ENCODE measurements around the gene ERMARD. TPM values are rescaled to one million over a fixed set of nuclear protein-coding genes. Genes with fewer than 3 reads are reported as not detected.

Gene ERMARD
- 32.4 and 33.1 TPM in 2 replicates for total RNA-seq

DNA sequence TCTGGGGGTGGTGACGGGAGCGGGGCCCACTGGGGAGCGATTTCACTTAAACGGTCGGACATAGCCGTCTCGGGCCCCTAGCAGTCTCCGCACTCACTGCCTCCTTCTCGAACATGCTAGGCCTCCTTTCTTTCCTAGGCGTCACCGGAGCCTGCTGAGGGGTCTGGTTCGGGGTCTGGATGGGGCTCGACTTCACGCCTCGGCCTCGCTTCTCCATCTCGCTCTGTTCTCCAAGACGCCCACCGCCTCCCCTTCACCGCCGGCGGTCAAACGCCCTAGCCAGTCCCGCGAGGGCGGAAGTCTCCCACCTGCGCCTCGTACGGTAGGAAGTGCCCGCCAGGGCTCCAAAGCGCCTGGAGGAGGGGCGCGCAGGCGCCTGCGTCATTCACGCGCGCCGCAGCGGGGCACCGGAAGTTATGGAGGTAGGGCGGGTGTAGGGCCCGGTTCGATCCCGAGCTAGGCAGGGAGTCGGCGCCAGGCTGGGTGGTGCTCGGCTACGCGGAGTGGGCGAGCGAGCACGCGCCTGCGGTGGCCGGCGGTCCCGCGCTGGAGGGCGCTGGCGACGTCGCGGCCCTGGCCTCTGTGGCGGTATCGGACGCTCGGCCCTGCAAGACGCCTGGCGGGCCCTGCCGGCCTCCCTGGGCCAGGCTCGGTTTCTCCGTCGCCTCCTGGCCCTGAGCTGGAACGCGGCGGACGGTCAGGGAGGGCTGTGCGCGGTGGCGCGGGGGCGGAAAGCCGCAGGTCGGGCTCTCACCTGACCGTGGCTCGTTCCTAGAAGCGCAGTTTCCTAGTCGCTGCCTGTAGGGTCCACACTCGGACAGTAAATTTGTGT lies at the start of gene ERMARD, which contains the start of gene DYNLT2:
Gene ERMARD, plus strand, starts transcription at position 381 of the 832 bp plus-strand sequence. Its CDS starts 36 bp downstream, at position 417.
Gene DYNLT2, minus strand, starts transcription at position 331 of the 832 bp plus-strand sequence. Its CDS starts 114 bp downstream, at position 217.
- intact Hi-C loops (cut with micrococcal nuclease), result loop anchor here (1.0 to 2.0 kb wide), 6 partner anchors 28 to 833 kb away; partner anchors contain the start of genes C6orf120, PDCD2, TBP and WDR27

DNA sequence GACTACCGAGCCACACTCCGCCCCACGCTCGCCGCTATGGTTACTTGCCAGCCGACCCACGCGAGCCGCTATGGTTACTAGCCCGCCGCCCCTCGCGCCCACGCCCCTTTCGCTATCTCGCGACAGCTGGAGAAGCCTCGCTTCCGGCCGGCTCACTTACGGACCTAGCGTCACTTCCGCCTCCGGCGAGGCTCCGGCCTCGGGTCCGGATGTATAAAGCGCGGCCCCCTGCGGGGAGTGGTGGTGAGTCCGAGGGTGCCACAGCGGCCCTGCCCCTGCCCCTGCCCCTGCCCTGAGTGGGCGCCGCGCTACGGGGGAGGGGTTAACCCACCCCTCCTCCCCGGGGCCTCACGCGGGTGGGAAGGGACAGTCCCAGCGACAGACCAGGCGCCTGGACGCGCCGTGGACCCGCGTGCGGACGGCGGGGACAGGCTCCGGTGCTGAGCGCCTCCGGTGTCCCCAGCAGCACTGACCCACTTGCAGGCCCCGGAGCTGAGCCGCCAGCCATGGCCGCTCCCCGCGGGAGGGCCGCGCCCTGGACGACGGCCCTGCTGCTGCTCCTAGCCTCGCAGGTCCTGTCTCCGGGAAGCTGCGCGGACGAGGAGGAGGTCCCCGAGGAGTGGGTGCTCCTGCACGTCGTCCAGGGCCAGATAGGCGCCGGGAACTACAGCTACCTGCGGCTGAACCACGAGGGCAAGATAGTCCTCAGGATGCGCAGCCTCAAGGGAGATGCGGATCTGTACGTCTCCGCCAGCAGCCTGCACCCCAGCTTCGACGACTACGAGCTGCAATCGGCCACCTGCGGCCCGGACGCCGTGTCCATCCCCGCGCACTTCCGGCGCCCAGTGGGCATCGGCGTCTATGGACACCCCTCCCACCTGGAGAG lies 49.2 kb upstream of the ERMARD start, which contains the start of the genes C6orf120 and WDR27:
Gene C6orf120, plus strand, starts transcription at position 173 of the 886 bp plus-strand sequence. Its CDS starts 334 bp downstream, at position 507.
Gene WDR27, minus strand, starts transcription at position 76 of the 886 bp plus-strand sequence. CDS start 13,024 bp downstream, outside the sequence.
- intact Hi-C loops (cut with micrococcal nuclease), result loop anchor here (1.0 to 10.0 kb wide), 9 partner anchors 21 to 851 kb away; partner anchors contain the start of genes DYNLT2, ERMARD, FAM120B and PSMB1

- intact Hi-C loops (cut with micrococcal nuclease), result loop anchor here (1.0 to 10.0 kb wide), 8 partner anchors 20 to 850 kb away; partner anchors contain the start of genes DYNLT2, ERMARD, FAM120B and PSMB1
These were observed 48.6 kb upstream of the ERMARD start for GRCh38 chr6:169702840-169703246.

- intact Hi-C loops (cut with micrococcal nuclease), result loop anchor here (10.0 kb wide), 1 partner anchor 123 kb away; no protein-coding TSS in a partner anchor
These were observed 43.6 kb upstream of the ERMARD start for GRCh38 chr6:169707772-169708171.

DNA sequence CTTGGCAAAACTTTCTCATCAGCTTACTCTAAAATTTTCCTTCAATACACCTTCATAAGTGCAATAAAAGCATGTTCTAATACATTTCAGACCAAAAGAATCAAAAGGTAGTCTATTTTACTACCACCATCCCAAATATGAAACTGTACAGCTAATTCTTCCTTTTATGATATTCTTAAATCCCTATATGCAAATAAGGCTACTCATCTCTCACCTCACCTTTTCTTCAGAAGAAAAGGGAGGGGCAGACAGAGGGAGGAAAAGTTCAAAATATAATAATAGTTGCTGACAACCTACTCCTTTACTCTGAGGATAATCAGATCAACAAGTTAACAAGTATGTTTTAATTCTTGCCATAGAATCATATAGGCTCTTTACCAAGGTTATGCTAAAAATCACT lies 42.1 kb upstream of the ERMARD start:
- intact Hi-C loops (cut with micrococcal nuclease), result loop anchor here (10.0 kb wide), 1 partner anchor 124 kb away; no protein-coding TSS in a partner anchor

- intact Hi-C loops (cut with micrococcal nuclease), result no loop called here
These were observed 41.4 kb upstream of the ERMARD start for GRCh38 chr6:169710009-169710408.

DNA sequence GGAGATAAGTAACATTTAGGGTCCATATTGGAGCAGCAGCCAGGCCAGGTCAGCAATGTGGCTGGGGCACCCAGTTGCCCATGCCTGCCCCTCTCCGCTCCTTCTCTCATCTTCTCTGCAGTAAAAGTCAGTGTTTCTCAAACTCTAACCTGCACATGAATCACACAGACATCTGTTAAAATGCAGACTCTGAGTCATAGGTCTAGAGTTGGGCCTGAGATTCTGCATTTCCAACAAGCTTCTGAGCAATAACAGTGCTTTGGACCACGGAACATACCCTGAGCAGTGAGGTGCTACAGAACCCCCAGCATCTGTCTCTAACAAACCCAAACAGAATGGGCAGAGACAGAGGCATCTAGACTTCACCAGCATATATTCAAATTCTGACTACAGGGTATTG lies 37.2 kb upstream of the ERMARD start:
- intact Hi-C loops (cut with micrococcal nuclease), result no loop called here

- intact Hi-C loops (cut with micrococcal nuclease), result no loop called here
These were observed 36.8 kb upstream of the ERMARD start for GRCh38 chr6:169714595-169714994.

- intact Hi-C loops (cut with micrococcal nuclease), result no loop called here
These were observed 32.3 kb upstream of the ERMARD start for GRCh38 chr6:169719117-169719516.

DNA sequence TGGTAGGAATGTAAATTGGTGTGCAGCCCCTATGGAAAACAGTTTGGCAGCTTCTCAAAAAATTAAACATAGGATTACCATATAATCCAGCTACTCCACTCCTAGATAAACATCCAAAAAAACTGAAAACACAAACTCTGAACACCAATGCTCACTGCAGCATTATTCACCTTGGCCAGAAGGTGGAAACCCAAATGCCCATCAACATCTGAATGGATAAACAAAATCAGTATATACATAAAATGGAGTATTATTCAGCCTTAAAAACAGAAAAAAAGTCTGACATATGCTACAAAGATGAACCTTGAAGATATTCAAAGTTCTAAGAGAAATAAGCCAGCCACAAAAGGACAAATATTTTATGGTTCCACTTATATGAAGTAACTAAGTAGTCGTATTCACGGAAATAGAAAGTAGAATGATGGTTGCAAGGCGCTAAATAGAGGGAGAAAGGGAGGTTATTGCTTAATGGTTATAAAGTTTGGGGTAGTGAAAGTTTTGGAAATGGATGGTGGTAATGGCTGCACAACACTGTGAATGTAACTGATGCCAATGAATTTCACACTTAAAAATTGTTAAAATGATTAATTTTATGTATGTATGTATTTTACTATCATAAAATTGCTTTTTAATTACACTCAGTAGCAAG lies 31.1 kb upstream of the ERMARD start:
- intact Hi-C loops (cut with micrococcal nuclease), result loop anchor here (5.0 kb wide), 1 partner anchor 188 kb away; no protein-coding TSS in a partner anchor

DNA sequence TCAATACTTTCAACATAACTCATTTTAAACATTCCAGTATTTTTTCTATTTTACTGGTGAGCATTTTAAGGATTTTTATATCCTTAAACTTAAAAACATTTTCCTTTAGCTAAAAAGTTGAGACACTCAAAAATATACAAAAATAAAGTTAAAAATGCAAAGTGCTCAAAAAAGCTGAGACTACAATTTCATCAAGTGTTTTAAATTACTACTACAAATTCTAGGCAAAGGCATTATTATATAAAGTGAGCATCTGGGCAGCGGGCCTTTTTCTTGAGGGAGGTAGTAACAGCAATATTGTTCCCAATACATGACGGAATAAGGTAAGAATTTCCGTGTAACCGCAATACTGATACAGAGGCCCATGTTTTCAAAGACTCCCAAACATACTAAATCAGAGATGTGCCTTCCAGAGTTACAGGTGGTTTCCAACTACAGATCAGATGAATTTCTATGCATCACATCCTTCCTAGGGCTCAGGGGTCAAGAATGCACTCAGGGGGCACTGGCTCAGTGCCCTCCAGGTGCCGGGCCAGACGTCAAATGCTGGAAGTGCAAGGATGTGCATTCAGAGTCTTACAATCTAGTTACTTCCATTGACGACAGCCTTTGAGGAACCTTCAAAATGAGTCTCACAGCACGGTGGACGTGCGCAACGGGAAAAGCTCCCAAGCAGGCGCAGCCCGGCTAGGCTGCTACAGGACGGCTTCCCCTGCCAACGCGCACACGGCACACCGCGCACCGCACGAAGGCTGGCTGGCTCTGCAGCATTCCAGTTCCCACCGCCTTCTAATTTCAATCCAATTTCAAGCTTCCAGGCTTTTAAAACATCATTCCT lies 28.8 kb upstream of the ERMARD start:
- intact Hi-C loops (cut with micrococcal nuclease), result loop anchor here (1.0 to 5.0 kb wide), 4 partner anchors 20 to 190 kb away; partner anchors contain the start of genes C6orf120, DYNLT2, ERMARD and WDR27

- intact Hi-C loops (cut with micrococcal nuclease), result loop anchor here (1.0 to 5.0 kb wide), 4 partner anchors 21 to 191 kb away; partner anchors contain the start of genes C6orf120, DYNLT2, ERMARD and WDR27
These were observed 28.1 kb upstream of the ERMARD start for GRCh38 chr6:169723200-169723909.

DNA sequence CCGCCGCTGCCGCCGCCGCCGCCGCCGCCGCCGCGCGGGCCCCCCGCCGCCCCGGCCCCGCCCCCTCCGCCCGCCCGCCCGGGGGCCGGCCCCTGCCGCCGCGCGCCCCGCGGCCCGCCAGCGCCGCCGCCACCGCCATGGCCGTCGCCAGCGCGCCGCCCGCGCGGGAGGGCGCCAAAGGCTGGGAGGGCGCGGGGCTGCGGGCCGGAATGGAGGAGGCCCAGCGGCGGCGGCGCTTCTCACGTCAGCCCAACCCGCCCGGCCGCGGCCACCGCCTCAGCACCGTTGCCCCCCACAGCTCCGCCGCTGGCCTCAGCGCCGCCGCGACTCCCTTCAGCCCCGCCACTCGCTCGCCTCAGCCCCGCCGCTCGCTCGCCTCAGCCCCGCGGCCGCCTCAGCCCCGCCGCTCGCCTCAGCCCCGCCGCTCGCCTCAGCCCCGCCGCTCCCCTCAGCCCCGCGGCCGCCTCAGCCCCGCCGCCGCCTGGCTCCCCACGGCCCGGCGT lies 27.4 kb upstream of the ERMARD start:
- intact Hi-C loops (cut with micrococcal nuclease), result loop anchor here (1.0 to 5.0 kb wide), 5 partner anchors 22 to 830 kb away; partner anchors contain the start of genes C6orf120, DYNLT2, ERMARD and TBP

- intact Hi-C loops (cut with micrococcal nuclease), result loop anchor here (1.0 to 5.0 kb wide), 2 partner anchors 192 to 830 kb away; partner anchors contain the start of gene TBP
These were observed 26.8 kb upstream of the ERMARD start, which contains the start of gene PHF10 for GRCh38 chr6:169724494-169725124. PHF10 (minus strand) TSS chr6:169724500; CDS start chr6:169723931, 569 bp downstream.

- intact Hi-C loops (cut with micrococcal nuclease), result no loop called here
These were observed 26.0 kb upstream of the ERMARD start for GRCh38 chr6:169725125-169726048.

DNA sequence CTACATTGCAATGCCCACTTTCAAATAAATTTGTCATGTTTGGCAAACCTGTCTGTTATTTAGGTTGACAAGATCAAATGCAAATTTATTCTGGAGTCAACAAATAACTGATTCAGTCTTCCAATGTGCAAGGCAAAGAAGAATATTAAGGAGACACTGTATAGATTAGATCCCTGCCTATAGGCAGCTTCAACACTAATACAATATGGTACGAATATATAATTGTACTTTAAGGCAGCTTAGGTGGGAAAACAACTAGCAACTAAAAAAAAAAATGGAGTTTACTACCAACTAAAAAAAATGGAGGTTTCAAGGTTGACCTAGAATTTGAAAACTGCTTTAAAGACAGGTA lies 25.4 kb upstream of the ERMARD start:
- intact Hi-C loops (cut with micrococcal nuclease), result no loop called here

- intact Hi-C loops (cut with micrococcal nuclease), result no loop called here
These were observed 24.5 kb upstream of the ERMARD start for GRCh38 chr6:169726963-169727362.
